Measurements from ENCODE around the gene IFRD2. TPM values are rescaled to one million over a fixed set of nuclear protein-coding genes. Genes with fewer than 3 reads are reported as not detected.

Gene IFRD2
- total and polyA plus RNA-seq, 2 of the 13 experiments (the other 11 are each of a cell fraction or from before 2014, with no cell fraction given), result 32.8 to 96.1 TPM

DNA sequence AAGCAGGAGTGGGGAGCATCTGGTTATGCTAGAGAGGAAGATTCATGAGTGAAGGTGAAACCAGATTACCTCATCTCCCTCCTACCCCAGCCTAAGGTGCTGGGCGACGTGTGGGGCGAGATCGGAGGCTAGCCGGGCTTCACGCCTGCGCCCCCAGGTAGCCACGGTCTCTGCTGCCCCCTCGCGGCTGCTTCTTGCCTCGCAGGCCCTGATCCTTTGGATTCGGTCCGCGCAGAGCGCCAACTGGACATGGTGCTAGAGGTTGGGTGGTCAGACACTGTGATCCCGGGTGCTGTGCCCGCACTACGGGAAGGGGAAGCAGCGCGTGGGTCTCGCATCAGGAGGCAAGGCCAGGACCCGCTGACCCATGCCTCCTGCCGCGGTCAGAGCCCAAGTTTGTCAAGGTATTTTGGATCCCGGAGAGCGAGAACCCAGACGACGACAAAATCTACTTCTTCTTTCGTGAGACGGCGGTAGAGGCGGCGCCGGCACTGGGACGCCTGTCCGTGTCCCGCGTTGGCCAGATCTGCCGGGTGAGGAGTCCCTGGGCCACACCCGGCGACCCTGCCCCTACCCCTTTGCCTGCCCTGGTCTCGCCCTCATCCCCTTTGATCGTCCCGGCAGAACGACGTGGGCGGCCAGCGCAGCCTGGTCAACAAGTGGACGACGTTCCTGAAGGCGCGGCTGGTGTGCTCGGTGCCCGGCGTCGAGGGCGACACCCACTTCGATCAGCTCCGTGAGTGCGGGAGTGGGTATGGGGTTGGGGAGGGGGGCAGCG, 19.1 kb downstream of the IFRD2 start (continued):
- TF ChIP-seq, protein P1, sequence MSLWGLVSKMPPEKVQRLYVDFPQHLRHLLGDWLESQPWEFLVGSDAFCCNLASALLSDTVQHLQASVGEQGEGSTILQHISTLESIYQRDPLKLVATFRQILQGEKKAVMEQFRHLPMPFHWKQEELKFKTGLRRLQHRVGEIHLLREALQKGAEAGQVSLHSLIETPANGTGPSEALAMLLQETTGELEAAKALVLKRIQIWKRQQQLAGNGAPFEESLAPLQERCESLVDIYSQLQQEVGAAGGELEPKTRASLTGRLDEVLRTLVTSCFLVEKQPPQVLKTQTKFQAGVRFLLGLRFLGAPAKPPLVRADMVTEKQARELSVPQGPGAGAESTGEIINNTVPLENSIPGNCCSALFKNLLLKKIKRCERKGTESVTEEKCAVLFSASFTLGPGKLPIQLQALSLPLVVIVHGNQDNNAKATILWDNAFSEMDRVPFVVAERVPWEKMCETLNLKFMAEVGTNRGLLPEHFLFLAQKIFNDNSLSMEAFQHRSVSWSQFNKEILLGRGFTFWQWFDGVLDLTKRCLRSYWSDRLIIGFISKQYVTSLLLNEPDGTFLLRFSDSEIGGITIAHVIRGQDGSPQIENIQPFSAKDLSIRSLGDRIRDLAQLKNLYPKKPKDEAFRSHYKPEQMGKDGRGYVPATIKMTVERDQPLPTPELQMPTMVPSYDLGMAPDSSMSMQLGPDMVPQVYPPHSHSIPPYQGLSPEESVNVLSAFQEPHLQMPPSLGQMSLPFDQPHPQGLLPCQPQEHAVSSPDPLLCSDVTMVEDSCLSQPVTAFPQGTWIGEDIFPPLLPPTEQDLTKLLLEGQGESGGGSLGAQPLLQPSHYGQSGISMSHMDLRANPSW (CRISPR knock-in tag; IDR thresholded peaks at IDR 0.05; ENCODE audit: borderline replicate concordance), result no peak
- TF ChIP-seq IRF2 (CRISPR knock-in tag; IDR thresholded peaks at IDR 0.05) (peak; percentile 77), ZKSCAN1 (IDR thresholded peaks at IDR 0.05; ENCODE audit: low read length) (no peak), ZNF430 (CRISPR knock-in tag; IDR thresholded peaks at IDR 0.05) (no peak), ZSCAN29 (CRISPR knock-in tag; conservative IDR thresholded peaks at IDR 0.05) (no peak), EHMT2 (IDR thresholded peaks at IDR 0.05; ENCODE audit: borderline replicate concordance, low read depth, low read length) (no peak), TP53 (CRISPR knock-in tag; conservative IDR thresholded peaks at IDR 0.05) (no peak), ZNF326 (CRISPR knock-in tag; IDR thresholded peaks at IDR 0.05; ENCODE audit: borderline replicate concordance) (peak; percentile 68; the same call in 1 of the 2 replicates), ZNF7 (CRISPR knock-in tag; IDR thresholded peaks at IDR 0.05) (no peak), ZNF782 (CRISPR knock-in tag; IDR thresholded peaks at IDR 0.05; ENCODE audit: borderline replicate concordance) (no peak), TGIF2 (CRISPR knock-in tag; IDR thresholded peaks at IDR 0.05) (no peak), ZNF260 (CRISPR knock-in tag; IDR thresholded peaks at IDR 0.05; ENCODE audit: borderline replicate concordance, low read depth) (no peak), ZNF44 (CRISPR knock-in tag; IDR thresholded peaks at IDR 0.05) (no peak), ZNF501 (CRISPR knock-in tag; IDR thresholded peaks at IDR 0.05) (0 out of 2 replicates have a peak, but pooled peaks have one; percentile 30), NFIC (IDR thresholded peaks at IDR 0.05; ENCODE audit: low read length) (no peak), HMG20A (CRISPR knock-in tag; IDR thresholded peaks at IDR 0.05; ENCODE audit: borderline replicate concordance) (no peak; the same call in 1 of the 2 replicates), MIXL1 (CRISPR knock-in tag; IDR thresholded peaks at IDR 0.05) (no peak), ZFP62 (CRISPR knock-in tag; IDR thresholded peaks at IDR 0.05) (no peak), ONECUT2 (CRISPR knock-in tag; IDR thresholded peaks at IDR 0.05) (no peak), ZNF614 (CRISPR knock-in tag; IDR thresholded peaks at IDR 0.05; ENCODE audit: borderline replicate concordance) (no peak), SIX1 (CRISPR knock-in tag; IDR thresholded peaks at IDR 0.05; ENCODE audit: borderline replicate concordance) (no peak), SP4 (CRISPR knock-in tag; IDR thresholded peaks at IDR 0.05) (0 out of 2 replicates have a peak, but pooled peaks have one; percentile 27), ZNF740 (CRISPR knock-in tag; IDR thresholded peaks at IDR 0.05) (no peak), SYNCRIP (IDR thresholded peaks at IDR 0.05; ENCODE audit: insufficient read depth, low read depth, low read length) (no peak), GATA4 (IDR thresholded peaks at IDR 0.05; ENCODE audit: borderline replicate concordance, low read depth) (no peak), ZSCAN9 (CRISPR knock-in tag; IDR thresholded peaks at IDR 0.05; ENCODE audit: borderline replicate concordance) (peak; percentile 56; the same call in 1 of the 2 replicates)
- TF ChIP-seq, protein P2, sequence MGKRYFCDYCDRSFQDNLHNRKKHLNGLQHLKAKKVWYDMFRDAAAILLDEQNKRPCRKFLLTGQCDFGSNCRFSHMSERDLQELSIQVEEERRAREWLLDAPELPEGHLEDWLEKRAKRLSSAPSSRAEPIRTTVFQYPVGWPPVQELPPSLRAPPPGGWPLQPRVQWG (CRISPR knock-in tag; IDR thresholded peaks at IDR 0.05; ENCODE audit: borderline replicate concordance, low read depth), result no peak
- TF ChIP-seq, protein P3, sequence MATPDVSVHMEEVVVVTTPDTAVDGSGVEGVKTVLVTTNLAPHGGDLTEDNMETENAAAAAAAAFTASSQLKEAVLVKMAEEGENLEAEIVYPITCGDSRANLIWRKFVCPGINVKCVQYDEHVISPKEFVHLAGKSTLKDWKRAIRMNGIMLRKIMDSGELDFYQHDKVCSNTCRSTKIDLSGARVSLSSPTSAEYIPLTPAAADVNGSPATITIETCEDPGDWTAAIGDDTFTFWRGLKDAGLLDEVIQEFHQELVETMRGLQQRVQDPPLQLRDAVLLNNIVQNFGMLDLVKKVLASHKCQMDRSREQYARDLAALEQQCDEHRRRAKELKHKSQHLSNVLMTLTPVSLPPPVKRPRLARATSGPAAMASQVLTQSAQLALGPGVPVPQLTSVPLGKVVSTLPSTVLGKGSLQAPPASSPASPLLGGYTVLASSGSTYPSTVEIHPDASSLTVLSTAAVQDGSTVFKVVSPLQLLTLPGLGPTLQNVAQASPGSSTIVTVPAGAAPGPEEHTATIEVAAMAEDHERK (CRISPR knock-in tag; IDR thresholded peaks at IDR 0.05; ENCODE audit: low read depth), result no peak

All from HepG2 (cell line).